Calu3 (cell line): ENCODE measurements around the gene LGALS12. TPM values are rescaled to one million over a fixed set of nuclear protein-coding genes. Genes with fewer than 3 reads are reported as not detected.

Experiments
- BruUV-seq: library from RNA; stranded (reverse); fragments of 400-500 nt; replicated peaks from 2 replicates; lab custom pipeline; 2021; lab: Mats Ljungman, UMichigan
- CTCF ChIA-PET: fragments of 300-600 bp; sonication (Branson Sonifier 250); formaldehyde crosslinking; loops from one replicate; lab custom pipeline; 2022; ENCODE audit warnings: antibody characterized with exemption; lab: Charles Lee
- DNase-seq: peaks from one replicate; pipeline ENCODE4 v3.0.0; 2022
- H3K27ac Mint-ChIP-seq: one replicate; pipeline ENCODE4 v1.8.0; 2022; ENCODE audit warnings: mixed read lengths; ENCODE audit not compliant: unreplicated experiment
- H3K27me3 Mint-ChIP-seq: one replicate; pipeline ENCODE4 v1.8.0; 2022; ENCODE audit warnings: mixed read lengths; ENCODE audit not compliant: unreplicated experiment
- H3K36me3 Mint-ChIP-seq: one replicate; pipeline ENCODE4 v1.8.0; 2022; ENCODE audit warnings: mild to moderate bottlenecking, moderate library complexity, mixed read lengths; ENCODE audit not compliant: insufficient read depth, unreplicated experiment
- H3K4me1 Mint-ChIP-seq: one replicate; pipeline ENCODE4 v1.8.0; 2022; ENCODE audit warnings: mild to moderate bottlenecking, low read depth, mixed read lengths; ENCODE audit not compliant: unreplicated experiment
- H3K4me3 Mint-ChIP-seq: one replicate; pipeline ENCODE4 v1.8.0; 2022; ENCODE audit warnings: mild to moderate bottlenecking, low read depth, moderate library complexity, mixed read lengths; ENCODE audit not compliant: unreplicated experiment
- H3K9me3 Mint-ChIP-seq: one replicate; pipeline ENCODE4 v1.8.0; 2022; ENCODE audit warnings: low read depth, mixed read lengths; ENCODE audit not compliant: unreplicated experiment
- intact Hi-C: fragments of 100-400 bp; cut with micrococcal nuclease; formaldehyde crosslinking; loops from one replicate; pipeline ENCODE4 v1.10.0; 2022; ENCODE audit not compliant: unreplicated experiment
- total RNA-seq: library from RNA; stranded (reverse); gene quantifications from 2 replicates; pipeline ENCODE4 v1.2.3, GENCODE V29; 2022
- TF ChIP-seq, protein P1 (sequence below): fragments of 200-600 bp; IDR thresholded peaks from one replicate; pipeline ENCODE4 v1.8.0; 2022; ENCODE audit warnings: antibody characterized with exemption; ENCODE audit not compliant: unreplicated experiment

The LGALS12 gene
- total RNA-seq, 1 experiment from 2014 or later, result not detected

DNA sequence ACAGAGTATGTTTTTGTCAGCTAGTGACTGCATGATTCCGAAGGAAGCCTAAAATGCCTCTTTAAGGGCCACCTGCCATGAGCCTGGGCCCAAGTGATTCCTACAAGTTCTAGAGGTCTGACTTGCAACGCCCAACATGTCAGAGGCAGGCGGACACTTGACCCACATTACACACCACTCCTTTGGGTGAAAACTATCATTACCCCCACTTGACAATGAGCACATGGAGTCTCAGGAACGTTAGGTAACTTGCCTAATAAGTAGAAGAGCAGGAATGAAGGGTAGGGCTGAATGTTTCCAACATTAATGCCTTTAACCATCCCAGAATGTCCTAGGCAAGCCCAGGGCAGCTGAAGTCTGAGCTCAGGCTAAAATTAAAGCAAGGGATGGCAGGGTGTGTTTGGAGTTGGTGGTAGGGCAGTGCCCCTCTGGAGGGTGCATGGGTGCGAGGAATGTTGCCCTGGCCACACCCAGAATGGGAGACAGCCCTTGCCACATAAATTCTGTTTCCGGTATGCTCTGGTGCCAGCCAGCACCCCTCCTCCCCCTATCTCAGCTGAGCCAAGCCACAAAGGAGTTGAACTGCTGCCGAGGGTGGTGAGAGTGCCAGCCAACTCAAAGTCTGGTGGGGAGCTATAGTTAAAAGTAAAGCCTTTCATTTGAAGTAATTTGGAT is 54.8 kb downstream of the LGALS12 start:
- H3K27me3 Mint-ChIP-seq, result no peaks in the 10 kb centered on the region
- CTCF ChIA-PET, result interaction anchor here (1.1 to 1.2 kb wide), 2 partner anchors 24 to 53 kb away, joined by 3 to 5 read pairs; partner anchors contain the start of gene PLAAT4
- H3K4me3 Mint-ChIP-seq, result no peak overlapping the region
- BruUV-seq, result no TSS peak
- no peaks in the 10 kb centered on the region for H3K9me3 Mint-ChIP-seq
- TF ChIP-seq, protein P1, sequence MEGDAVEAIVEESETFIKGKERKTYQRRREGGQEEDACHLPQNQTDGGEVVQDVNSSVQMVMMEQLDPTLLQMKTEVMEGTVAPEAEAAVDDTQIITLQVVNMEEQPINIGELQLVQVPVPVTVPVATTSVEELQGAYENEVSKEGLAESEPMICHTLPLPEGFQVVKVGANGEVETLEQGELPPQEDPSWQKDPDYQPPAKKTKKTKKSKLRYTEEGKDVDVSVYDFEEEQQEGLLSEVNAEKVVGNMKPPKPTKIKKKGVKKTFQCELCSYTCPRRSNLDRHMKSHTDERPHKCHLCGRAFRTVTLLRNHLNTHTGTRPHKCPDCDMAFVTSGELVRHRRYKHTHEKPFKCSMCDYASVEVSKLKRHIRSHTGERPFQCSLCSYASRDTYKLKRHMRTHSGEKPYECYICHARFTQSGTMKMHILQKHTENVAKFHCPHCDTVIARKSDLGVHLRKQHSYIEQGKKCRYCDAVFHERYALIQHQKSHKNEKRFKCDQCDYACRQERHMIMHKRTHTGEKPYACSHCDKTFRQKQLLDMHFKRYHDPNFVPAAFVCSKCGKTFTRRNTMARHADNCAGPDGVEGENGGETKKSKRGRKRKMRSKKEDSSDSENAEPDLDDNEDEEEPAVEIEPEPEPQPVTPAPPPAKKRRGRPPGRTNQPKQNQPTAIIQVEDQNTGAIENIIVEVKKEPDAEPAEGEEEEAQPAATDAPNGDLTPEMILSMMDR, result no peak
- intact Hi-C loops, result no loop called here
- H3K4me1 Mint-ChIP-seq, result peaks cover 37% of the 10 kb centered on the region
- peak; percentile 69 for DNase-seq
- peak overlapping the region; percentile 46 for H3K27ac Mint-ChIP-seq
- peaks cover 20% of the 10 kb centered on the region for H3K36me3 Mint-ChIP-seq

DNA sequence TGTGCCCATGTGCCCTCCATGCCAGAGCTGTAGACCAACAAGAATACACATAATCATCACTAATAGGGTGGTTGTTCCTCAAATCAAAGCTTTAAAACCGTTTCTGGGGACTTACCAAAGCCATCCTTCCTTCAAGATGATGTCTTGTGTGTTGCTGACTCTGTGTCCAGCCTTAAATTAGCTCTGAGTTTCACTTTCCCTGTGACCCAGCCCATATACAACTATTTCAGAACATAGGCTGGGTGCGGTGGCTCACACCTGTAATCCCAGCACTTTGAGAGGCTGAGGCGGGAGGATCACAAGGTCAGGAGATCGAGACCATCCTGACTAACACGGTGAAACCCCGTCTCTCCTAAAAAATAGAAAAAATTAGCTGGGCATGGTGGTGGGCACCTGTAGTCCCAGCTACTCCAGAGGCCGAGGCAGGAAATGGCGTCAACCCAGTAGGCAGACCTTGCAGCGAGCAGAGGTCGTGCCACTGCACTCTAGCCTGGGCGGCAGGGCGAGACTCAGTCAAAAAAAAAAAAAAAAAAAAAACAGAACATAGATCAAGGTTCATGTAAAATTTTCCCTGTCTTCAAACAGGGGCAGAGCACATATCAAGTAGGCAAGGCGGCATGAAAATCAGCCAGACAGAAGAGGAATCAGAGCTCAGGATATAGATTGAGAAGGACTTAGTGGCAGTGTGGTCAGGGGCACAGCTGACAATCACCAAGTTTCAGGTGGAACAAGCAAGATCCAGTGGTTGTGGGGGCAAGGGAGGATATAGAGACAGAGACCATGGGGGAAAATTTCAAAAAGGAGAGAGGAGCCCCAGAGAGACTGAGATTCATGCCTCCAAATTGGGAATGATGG is 57.5 kb downstream of the LGALS12 start, which contains the start of gene PLAAT2:
Gene PLAAT2, minus strand, starts transcription at position 179 of the 855 bp plus-strand sequence. Its CDS starts 55 bp downstream, at position 124.
- Mint-ChIP-seq H3K4me3 (peak within 1 kb of the TSS; percentile 2), H3K27me3 (no peaks in the 10 kb centered on the region), H3K27ac (peak within 1 kb of the TSS; percentile 70), H3K4me1 (peaks cover 52% of the 10 kb centered on the region), H3K9me3 (no peaks in the 10 kb centered on the region), H3K36me3 (peaks cover 32% of the 10 kb centered on the region)
- CTCF ChIA-PET, result interaction anchor here (0.6 to 2.3 kb wide), 6 partner anchors 11 to 718 kb away, joined by 3 to 8 read pairs (median 5); partner anchors contain the start of gene PLAAT4
- TF ChIP-seq, protein P1, result no peak
- no TSS peak for BruUV-seq
- intact Hi-C loops, result no loop called here
- DNase-seq, result no peak

DNA sequence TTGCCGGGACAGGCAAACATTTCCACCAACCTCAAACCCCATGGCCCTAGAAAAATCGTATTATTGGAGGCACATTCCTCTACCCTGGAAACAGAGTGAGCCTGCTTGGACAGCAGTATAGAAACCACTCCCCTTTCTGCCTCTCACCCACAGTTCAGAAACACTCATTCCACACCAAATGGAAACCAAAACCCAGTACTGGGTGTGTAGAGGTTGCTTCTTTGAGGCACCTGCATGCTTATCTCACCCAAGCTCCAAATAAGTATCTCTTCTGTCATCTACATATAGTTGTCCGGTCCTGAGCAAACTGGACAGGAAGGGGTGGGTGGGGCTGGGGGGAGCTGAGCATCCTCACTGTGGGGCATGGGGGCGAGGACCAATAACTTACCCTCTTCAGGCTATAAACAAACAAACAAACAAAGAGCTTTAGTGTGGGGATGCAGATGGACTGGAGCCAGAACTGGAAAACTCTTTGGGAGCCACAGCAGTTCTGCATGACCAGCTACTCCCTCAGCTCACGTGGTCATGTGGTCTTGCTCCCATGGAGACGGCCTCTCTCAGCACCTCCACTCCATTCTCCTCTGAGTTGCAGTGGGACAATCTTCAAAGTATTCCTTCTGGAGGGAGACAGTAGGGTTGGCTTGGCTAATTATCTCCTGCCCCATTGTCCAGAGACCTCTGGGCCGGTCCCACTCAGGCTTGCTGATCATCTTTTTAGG is 58.3 kb downstream of the LGALS12 start:
- Mint-ChIP-seq H3K4me1 (peaks cover 52% of the 10 kb centered on the region), H3K9me3 (no peaks in the 10 kb centered on the region), H3K36me3 (peaks cover 40% of the 10 kb centered on the region), H3K27me3 (no peaks in the 10 kb centered on the region), H3K4me3 (peak overlapping the region; percentile 2), H3K27ac (peak overlapping the region; percentile 70)
- CTCF ChIA-PET, result interaction anchor here (0.6 to 2.3 kb wide), 11 partner anchors 8 to 717 kb away, joined by 3 to 8 read pairs (median 4); partner anchors contain the start of genes PLAAT4 and SLC22A9
- peak; percentile 43 for DNase-seq
- TF ChIP-seq, protein P1, result no peak
- BruUV-seq, result TSS peak; percentile 43
- intact Hi-C loops, result no loop called here
